ENCODE results near the gene GASK1A.

GASK1A gene

GRCh38 chr3:43094851-43095250 is 115.7 kb downstream of the GASK1A start:
- DNase-seq, result no peak

- DNase-seq, result no peak
Observed at GRCh38 chr3:43095370-43095769, 116.3 kb downstream of the GASK1A start.

- no peak for DNase-seq
Observed at GRCh38 chr3:43096761-43097160, 117.7 kb downstream of the GASK1A start.

GRCh38 chr3:43097400-43098080 is 118.4 kb downstream of the GASK1A start:
- no peak for DNase-seq

GRCh38 chr3:43098761-43099160 is 119.7 kb downstream of the GASK1A start:
- DNase-seq, result no peak

- DNase-seq, result no peak
Observed at GRCh38 chr3:43102773-43103480, 123.8 kb downstream of the GASK1A start.

GRCh38 chr3:43104039-43104438 is 124.9 kb downstream of the GASK1A start:
- no peak for DNase-seq

GRCh38 chr3:43104660-43105595 is 125.8 kb downstream of the GASK1A start:
- no peak for DNase-seq

- DNase-seq, result peak; percentile 66
Observed at GRCh38 chr3:43105596-43106292, 126.6 kb downstream of the GASK1A start, which contains the start of gene POMGNT2. TSS of gene POMGNT2 (minus strand) at chr3:43106079. CDS start at chr3:43081431, 24,648 bp downstream.

- DNase-seq, result no peak
Observed at GRCh38 chr3:43106293-43106628, 127.2 kb downstream of the GASK1A start.

All from NCI-H2107 (cell line).